BLaER1 (cell line): ENCODE measurements around the gene SLC4A9.

Source experiments
- H3K27ac ChIP-seq: shearing (Covaris generic); formaldehyde crosslinking; 2 replicates; pipeline ENCODE4 v1.8.1; 2022
- H3K27me3 ChIP-seq: shearing (Covaris generic); formaldehyde crosslinking; 2 replicates; pipeline ENCODE4 v1.8.1; 2022
- H3K36me3 ChIP-seq: shearing (Covaris generic); formaldehyde crosslinking; 2 replicates; pipeline ENCODE4 v1.8.1; 2022
- H3K4me1 ChIP-seq: shearing (Covaris generic); formaldehyde crosslinking; 2 replicates; pipeline ENCODE4 v1.8.1; 2022
- H3K4me2 ChIP-seq: shearing (Covaris generic); formaldehyde crosslinking; 2 replicates; pipeline ENCODE4 v1.8.1; 2022
- H3K4me3 ChIP-seq: shearing (Covaris generic); formaldehyde crosslinking; 2 replicates; pipeline ENCODE4 v1.8.1; 2022
- H3K9ac ChIP-seq: shearing (Covaris generic); formaldehyde crosslinking; 2 replicates; pipeline ENCODE4 v1.8.1; 2022
- H3K9me3 ChIP-seq: shearing (Covaris generic); formaldehyde crosslinking; 2 replicates; pipeline ENCODE4 v1.8.1; 2022
- H4K20me1 ChIP-seq: shearing (Covaris generic); formaldehyde crosslinking; 2 replicates; pipeline ENCODE4 v1.8.1; 2022
- Cebpa-rat ChIP-seq: shearing (Covaris generic); IDR thresholded peaks from 2 replicates; pipeline ENCODE4 v1.8.1; 2022

Gene SLC4A9, protein sequence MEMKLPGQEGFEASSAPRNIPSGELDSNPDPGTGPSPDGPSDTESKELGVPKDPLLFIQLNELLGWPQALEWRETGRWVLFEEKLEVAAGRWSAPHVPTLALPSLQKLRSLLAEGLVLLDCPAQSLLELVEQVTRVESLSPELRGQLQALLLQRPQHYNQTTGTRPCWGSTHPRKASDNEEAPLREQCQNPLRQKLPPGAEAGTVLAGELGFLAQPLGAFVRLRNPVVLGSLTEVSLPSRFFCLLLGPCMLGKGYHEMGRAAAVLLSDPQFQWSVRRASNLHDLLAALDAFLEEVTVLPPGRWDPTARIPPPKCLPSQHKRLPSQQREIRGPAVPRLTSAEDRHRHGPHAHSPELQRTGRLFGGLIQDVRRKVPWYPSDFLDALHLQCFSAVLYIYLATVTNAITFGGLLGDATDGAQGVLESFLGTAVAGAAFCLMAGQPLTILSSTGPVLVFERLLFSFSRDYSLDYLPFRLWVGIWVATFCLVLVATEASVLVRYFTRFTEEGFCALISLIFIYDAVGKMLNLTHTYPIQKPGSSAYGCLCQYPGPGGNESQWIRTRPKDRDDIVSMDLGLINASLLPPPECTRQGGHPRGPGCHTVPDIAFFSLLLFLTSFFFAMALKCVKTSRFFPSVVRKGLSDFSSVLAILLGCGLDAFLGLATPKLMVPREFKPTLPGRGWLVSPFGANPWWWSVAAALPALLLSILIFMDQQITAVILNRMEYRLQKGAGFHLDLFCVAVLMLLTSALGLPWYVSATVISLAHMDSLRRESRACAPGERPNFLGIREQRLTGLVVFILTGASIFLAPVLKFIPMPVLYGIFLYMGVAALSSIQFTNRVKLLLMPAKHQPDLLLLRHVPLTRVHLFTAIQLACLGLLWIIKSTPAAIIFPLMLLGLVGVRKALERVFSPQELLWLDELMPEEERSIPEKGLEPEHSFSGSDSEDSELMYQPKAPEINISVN

DNA sequence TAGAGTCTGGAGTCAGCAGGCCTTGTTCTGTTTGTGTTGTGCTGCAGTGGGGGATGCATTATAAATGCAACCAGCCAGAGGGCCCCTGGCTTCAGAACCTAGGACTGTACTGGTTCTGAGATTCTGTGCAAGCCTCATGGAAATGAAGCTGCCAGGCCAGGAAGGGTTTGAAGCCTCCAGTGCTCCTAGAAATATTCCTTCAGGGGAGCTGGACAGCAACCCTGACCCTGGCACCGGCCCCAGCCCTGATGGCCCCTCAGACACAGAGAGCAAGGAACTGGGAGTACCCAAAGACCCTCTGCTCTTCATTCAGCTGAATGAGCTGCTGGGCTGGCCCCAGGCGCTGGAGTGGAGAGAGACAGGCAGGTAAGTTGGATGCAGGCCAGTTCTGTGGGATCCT is at the start of gene SLC4A9:
SLC4A9 (plus strand) TSS at position 94 of the 400 bp plus-strand sequence; CDS start at position 137, 43 bp downstream.
- Histone ChIP-seq H3K9me3 (no peaks in the 10 kb centered on the region), H3K4me1 (peaks cover 45% of the 10 kb centered on the region), H3K9ac (no peak within 1 kb of the TSS), H4K20me1 (no peaks in the 10 kb centered on the region), H3K4me3 (no peak within 1 kb of the TSS), H3K27ac (no peak within 1 kb of the TSS), H3K36me3 (no peaks in the 10 kb centered on the region), H3K4me2 (no peak within 1 kb of the TSS), H3K27me3 (no peaks in the 10 kb centered on the region)
- no peak for TF ChIP-seq Cebpa-rat

DNA sequence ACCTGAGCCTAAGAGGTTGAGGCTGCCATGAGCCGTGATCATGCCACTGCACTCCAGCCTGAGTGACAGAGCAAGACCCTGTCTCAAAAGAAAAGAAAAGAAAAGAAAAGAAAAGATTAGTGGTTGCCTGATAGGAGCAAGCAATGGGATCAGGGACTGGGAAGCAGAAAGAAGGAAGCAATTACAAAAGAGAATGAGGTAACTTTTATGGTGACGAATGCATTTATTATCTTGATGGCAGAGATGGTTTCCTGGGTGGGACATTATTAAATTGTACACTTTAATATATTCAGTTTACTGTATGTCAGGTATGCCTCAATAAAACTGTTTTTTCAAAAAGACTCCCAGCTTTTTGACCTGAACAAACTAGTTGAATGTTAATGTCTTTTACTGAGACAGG is 49.6 kb upstream of the SLC4A9 start:
- Histone ChIP-seq H3K9ac (no peak overlapping the region), H3K27me3 (no peaks in the 10 kb centered on the region), H3K27ac (no peak overlapping the region), H3K9me3 (no peaks in the 10 kb centered on the region), H3K4me1 (peaks cover 41% of the 10 kb centered on the region), H4K20me1 (no peaks in the 10 kb centered on the region), H3K4me3 (no peak overlapping the region), H3K4me2 (no peak overlapping the region), H3K36me3 (no peaks in the 10 kb centered on the region)
- TF ChIP-seq Cebpa-rat, result no peak

DNA sequence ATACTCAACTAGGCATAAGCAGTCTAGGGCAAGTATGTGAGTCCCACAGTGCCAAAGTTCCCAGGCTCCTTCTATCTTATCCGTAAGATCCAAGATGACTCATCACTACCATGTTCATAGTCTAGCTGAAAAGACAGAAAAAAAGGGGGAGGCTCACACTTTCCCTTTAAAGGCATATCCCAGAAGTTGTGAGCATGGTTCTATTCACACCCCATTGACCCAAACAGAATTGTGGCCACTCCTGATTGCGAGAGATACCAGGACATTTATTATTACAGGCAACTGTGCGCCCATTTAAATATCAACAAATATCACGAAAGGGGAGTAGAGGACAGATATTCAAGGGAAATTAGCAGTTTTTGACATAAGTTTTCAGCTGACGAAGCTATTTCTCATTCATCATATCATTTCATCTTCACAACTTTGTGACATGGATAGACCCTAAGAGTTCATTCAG is 49.0 kb upstream of the SLC4A9 start:
- Histone ChIP-seq H3K36me3 (no peaks in the 10 kb centered on the region), H3K4me2 (no peak overlapping the region), H3K4me1 (peaks cover 40% of the 10 kb centered on the region), H4K20me1 (no peaks in the 10 kb centered on the region), H3K27me3 (no peaks in the 10 kb centered on the region), H3K9ac (no peak overlapping the region), H3K27ac (no peak overlapping the region), H3K4me3 (no peak overlapping the region), H3K9me3 (no peaks in the 10 kb centered on the region)
- TF ChIP-seq Cebpa-rat, result no peak

DNA sequence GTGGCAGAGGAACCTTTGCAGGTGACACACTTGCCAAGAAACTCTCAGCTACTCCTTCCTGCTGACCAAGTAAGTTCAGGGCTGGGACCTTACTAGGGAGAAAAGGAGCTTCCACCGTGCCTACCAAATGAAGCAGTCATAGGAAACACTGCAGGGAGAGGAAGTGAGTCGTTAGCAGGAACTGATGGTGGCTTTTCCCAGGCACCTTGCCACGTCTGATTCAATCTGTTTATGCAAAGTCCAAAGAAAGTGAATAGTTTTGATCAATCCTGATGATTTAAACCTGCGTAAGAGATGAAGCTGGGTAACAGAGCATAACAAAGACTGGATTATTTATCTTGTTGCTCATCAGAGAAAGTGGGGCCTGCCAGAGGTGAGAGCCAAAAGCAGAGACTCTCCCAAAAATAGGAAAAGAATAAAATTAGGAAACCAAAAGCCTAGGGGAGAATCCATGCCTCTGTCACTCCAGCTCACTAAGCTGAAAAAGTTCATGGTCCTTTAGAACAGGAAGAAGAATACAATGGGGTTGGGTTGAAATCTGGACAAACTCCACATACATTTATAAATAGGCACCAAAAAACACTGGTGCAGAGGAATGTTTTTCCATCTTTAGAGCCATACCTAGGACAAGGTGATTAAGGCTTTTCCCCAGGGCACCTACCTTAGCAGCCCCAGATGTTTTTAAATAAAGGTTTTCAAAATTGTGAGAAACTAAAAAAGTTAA is 47.8 kb upstream of the SLC4A9 start:
- H3K4me1 ChIP-seq, result peaks cover 30% of the 10 kb centered on the region
- H3K9me3 ChIP-seq, result no peaks in the 10 kb centered on the region
- H3K9ac ChIP-seq, result peak overlapping the region; percentile 47
- peak overlapping the region; percentile 81 for H3K4me2 ChIP-seq
- no peak for TF ChIP-seq Cebpa-rat
- peak overlapping the region; percentile 23 for H3K4me3 ChIP-seq
- no peaks in the 10 kb centered on the region for H3K27me3 ChIP-seq
- H4K20me1 ChIP-seq, result no peaks in the 10 kb centered on the region
- H3K27ac ChIP-seq, result peak overlapping the region; percentile 69
- no peaks in the 10 kb centered on the region for H3K36me3 ChIP-seq

DNA sequence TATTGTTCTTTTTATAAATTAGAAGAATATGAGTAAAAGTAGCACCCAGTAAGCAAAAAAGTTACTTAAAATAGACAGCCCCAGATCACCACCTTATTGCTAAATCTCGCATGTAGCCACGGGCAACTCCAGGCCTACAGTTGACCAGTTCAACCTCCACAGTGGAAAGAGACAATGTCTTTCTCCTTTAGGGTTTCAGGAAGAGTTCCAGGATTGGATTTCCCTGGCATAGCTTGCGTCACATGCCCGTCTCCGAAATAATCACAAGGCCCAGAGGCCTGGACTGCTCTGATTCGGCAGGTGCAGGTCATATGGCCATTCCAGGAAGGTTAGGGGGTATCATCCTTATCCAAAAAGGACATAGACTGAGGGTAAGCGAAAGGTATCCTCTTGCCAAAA is 47.2 kb upstream of the SLC4A9 start:
- TF ChIP-seq Cebpa-rat, result no peak
- no peaks in the 10 kb centered on the region for H3K9me3 ChIP-seq
- H3K4me3 ChIP-seq, result no peak overlapping the region
- H3K27ac ChIP-seq, result peak overlapping the region; percentile 69
- no peak overlapping the region for H3K9ac ChIP-seq
- H3K4me2 ChIP-seq, result peak overlapping the region; percentile 81
- H3K36me3 ChIP-seq, result no peaks in the 10 kb centered on the region
- peaks cover 30% of the 10 kb centered on the region for H3K4me1 ChIP-seq
- H4K20me1 ChIP-seq, result no peaks in the 10 kb centered on the region
- H3K27me3 ChIP-seq, result no peaks in the 10 kb centered on the region

DNA sequence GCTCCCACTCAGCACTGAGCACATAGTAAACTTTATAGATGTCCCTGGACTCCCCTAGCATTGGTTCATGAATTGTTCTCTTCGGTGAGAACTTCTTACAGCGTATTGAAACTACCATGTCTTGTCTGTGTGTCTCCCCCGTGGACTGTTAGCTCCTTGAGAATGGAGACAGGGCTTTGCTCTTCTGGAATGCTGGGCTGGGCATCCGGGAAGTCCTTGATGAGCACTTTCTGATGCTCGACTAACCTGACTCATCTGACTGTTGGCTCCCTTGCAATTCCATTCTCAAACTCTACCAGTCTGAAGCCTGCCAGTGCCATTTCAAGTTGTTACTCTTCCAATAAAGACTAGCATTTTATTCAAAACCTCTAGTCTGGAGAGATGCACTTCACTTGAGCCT is 42.1 kb upstream of the SLC4A9 start:
- Histone ChIP-seq H3K9me3 (no peaks in the 10 kb centered on the region), H4K20me1 (no peaks in the 10 kb centered on the region), H3K9ac (no peak overlapping the region), H3K4me3 (no peak overlapping the region), H3K27ac (no peak overlapping the region), H3K36me3 (no peaks in the 10 kb centered on the region), H3K4me2 (no peak overlapping the region), H3K27me3 (no peaks in the 10 kb centered on the region), H3K4me1 (peaks cover 13% of the 10 kb centered on the region)
- no peak for TF ChIP-seq Cebpa-rat

DNA sequence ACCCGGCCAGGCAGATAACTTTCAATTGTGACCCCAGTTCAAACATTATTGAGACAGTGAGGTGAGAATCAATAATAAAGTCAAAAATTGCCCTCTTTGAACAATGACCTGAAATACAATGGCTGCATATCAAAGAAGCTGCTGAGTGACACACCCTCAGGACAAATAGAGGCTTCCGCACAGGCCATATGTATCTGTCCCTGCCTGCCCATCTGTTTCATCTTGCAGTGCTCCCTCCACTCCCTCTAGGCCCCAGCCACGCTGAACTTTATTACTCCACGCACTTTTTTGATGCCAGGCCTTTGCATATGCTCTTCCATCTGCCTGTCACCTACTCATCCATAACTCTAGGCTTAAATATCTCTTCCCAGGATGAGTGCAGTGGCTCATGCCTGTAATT is 41.2 kb upstream of the SLC4A9 start:
- H3K36me3 ChIP-seq, result no peaks in the 10 kb centered on the region
- H4K20me1 ChIP-seq, result no peaks in the 10 kb centered on the region
- H3K9me3 ChIP-seq, result no peaks in the 10 kb centered on the region
- H3K4me3 ChIP-seq, result no peak overlapping the region
- TF ChIP-seq Cebpa-rat, result no peak
- peaks cover 15% of the 10 kb centered on the region for H3K4me1 ChIP-seq
- H3K4me2 ChIP-seq, result no peak overlapping the region
- no peak overlapping the region for H3K9ac ChIP-seq
- no peaks in the 10 kb centered on the region for H3K27me3 ChIP-seq
- H3K27ac ChIP-seq, result no peak overlapping the region

DNA sequence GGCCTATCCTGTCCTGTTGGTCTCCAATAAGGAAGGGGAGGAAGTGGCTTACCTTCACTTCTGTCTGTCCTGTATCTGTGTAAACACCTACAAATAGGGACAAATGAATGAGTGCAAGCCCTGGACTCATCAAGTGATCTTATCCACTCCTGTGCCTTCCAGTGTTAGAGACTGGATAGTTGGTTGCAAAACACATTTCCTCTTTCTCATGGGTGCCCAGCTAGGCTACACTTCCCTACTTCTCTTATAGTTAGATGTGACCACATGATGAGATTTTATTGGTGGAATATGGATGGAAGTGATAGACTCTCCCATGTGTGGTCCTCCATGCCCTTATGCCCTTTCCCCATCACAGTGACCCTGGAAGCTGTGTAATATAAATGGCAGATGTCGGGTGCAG is 40.2 kb upstream of the SLC4A9 start:
- Histone ChIP-seq H3K36me3 (no peaks in the 10 kb centered on the region), H3K9me3 (no peaks in the 10 kb centered on the region), H3K27me3 (no peaks in the 10 kb centered on the region), H4K20me1 (no peaks in the 10 kb centered on the region), H3K4me3 (no peak overlapping the region), H3K4me1 (peaks cover 25% of the 10 kb centered on the region), H3K27ac (no peak overlapping the region), H3K9ac (no peak overlapping the region), H3K4me2 (no peak overlapping the region)
- no peak for TF ChIP-seq Cebpa-rat

DNA sequence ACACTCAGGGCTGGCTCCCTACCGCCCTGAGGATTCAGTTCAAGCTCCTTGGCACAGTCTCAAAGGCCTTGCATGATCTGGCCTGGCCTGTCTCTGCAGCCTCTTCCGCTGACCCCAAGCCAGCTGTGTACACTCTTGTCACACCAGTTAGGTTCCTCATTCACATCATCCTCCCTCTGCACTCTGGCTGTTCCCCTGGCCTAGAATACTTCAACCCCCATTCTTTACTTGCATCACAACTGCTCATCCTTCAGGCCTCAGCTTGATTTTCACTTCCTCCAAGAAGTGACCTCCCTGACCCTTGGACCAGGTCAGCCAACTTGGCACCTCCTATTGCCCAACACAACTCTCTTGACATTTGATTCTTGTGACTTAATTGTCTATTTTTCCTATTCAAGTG is 38.2 kb upstream of the SLC4A9 start:
- no peak overlapping the region for H3K4me2 ChIP-seq
- H3K36me3 ChIP-seq, result no peaks in the 10 kb centered on the region
- peaks cover 45% of the 10 kb centered on the region for H3K4me1 ChIP-seq
- TF ChIP-seq Cebpa-rat, result no peak
- no peak overlapping the region for H3K4me3 ChIP-seq
- H3K27me3 ChIP-seq, result no peaks in the 10 kb centered on the region
- H3K9me3 ChIP-seq, result no peaks in the 10 kb centered on the region
- H3K9ac ChIP-seq, result no peak overlapping the region
- no peaks in the 10 kb centered on the region for H4K20me1 ChIP-seq
- H3K27ac ChIP-seq, result no peak overlapping the region
